Left cardiac atrium (tissue), 4 donors: Measurements from ENCODE around the gene ZGPAT. TPM values are rescaled to one million over a fixed set of nuclear protein-coding genes. Genes with fewer than 3 reads are reported as not detected.
"Not testable (repeated sequence)": the region's sequence is repeated elsewhere in the genome, so short reads cannot be mapped to it uniquely, and the experiment has no call there.

Source experiments
- ATAC-seq, 2 donors: fragments of 200-7000 bp; cut with Tn5 transposase; one replicate each; pipeline ENCODE4 v1.9.1; 2020; ENCODE audit warnings: mild to moderate bottlenecking in 2 of 2, moderate library complexity in 2 of 2
- DNase-seq: peaks from one replicate; pipeline ENCODE4 v3.0.0-alpha.2; 2020
- intact Hi-C, 2 donors: fragments of 100-400 bp; cut with DNase I; formaldehyde crosslinking; loops; one replicate each; pipeline versions ENCODE4 v1.14.1 to v1.15.1; 2022 to 2023
- long read RNA-seq: library from polyadenylated mRNA; unstranded; transcript quantifications from one replicate; pipeline ENCODE4 v2.0.0, GENCODE V29; 2021
- total RNA-seq, 2 donors: library from RNA; stranded (reverse); fragmentation: NEBNext Ultra II Directional; extraction: Animal tissue kit (Norgen Biotek cat#: 25700); gene quantifications; one replicate each; pipeline ENCODE4 v1.2.1, GENCODE V29; 2021
- donor health status: DM: no; HTN: yes; CAD: no.
- donor health status: DM: no; HTN: yes; CAD: no; lungs with severe emphysema.
- donor health status: DM: yes; HTN: yes; CAD: no.
- donor health status: Dilated cardiomyopathy.

The ZGPAT gene, protein sequence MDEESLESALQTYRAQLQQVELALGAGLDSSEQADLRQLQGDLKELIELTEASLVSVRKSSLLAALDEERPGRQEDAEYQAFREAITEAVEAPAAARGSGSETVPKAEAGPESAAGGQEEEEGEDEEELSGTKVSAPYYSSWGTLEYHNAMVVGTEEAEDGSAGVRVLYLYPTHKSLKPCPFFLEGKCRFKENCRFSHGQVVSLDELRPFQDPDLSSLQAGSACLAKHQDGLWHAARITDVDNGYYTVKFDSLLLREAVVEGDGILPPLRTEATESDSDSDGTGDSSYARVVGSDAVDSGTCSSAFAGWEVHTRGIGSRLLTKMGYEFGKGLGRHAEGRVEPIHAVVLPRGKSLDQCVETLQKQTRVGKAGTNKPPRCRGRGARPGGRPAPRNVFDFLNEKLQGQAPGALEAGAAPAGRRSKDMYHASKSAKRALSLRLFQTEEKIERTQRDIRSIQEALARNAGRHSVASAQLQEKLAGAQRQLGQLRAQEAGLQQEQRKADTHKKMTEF
- total RNA-seq = 10 to 100 TPM; 16.4 to 18.6 TPM
- long read RNA-seq, transcript ZGPAT-204 (7 exons, 1,890 nt) = minor isoform, 5 of 39 reads
- long read RNA-seq, transcript ZGPAT-202 (7 exons, 1,871 nt) = major isoform, 20 of 39 reads
- long read RNA-seq, partial matches to known transcripts = 5 of 39 reads
- long read RNA-seq, other reads (novel, unspliced or antisense) = 6 of 39 reads

- intact Hi-C loops = loop anchor here in 1 of 2 donors (1.0 kb wide), 1 partner anchor 49 kb away; the partner anchor contains the start of gene RTEL1
- peak; percentile 95 to 97 for ATAC-seq
Observed at GRCh38 chr20:63707558-63708300, at the start of gene ZGPAT, which contains the start of gene ARFRP1. TSS of gene ZGPAT (plus strand) at chr20:63708039. CDS start at chr20:63708581, 542 bp downstream. TSS of gene ARFRP1 (minus strand) at chr20:63707976. CDS start at chr20:63707091, 885 bp downstream.

DNA sequence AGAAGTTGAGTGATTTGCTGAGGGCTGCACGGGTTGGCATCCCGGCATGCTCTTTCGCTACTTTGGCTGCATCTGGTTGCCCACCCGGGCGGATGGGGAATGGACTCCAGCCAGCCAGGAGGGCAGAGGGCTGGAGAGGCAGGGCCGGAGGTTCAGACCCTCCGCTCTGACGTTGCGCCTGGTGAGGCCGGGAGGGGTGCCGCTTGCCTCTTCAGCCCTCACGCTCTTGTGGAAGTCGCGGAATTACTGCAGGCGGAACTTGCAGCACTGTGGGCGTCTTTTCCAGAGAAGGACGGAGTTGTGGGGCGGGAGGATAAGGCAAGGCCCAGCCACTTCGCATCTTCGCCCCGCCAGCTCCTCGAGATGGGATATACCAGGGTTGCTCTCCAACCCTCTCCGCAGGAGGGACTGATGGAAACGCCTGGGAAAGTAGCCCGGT, 49.1 kb upstream of the ZGPAT start:
- ATAC-seq (peak; percentile 39 to 44), DNase-seq (no peak)
- intact Hi-C loops = loop anchor here in 1 of 2 donors (1.0 kb wide), 1 partner anchor 49 kb away; the partner anchor contains the start of gene ARFRP1

More at GRCh38 chr20:63707558-63708300, at the start of gene ZGPAT, which contains the start of gene ARFRP1:
- peak; percentile 92 for DNase-seq

GRCh38 chr20:63659370-63659769, 48.5 kb upstream of the ZGPAT start:
- DNase-seq = no peak
- intact Hi-C loops = no loop called here
- ATAC-seq = no peak

DNA sequence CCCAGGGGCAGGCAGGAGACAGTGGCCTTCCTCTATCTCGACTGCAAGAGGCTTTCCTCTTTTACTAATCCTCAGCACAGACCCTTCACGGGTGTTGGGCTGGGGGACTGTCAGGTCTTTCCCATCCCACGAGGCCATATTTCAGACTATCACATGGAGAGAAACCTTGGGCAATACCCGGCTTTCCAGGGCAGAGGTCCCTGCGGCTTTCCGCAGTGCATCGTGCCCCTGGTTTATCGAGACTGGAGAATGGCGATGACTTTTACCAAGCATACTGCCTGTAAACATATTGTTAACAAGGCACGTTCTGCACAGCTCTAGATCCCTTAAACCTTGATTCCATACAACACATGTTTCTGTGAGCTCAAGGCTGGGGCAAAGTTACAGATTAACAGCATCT, 47.7 kb upstream of the ZGPAT start:
- ATAC-seq, intact Hi-C loops, DNase-seq: not testable (repeated sequence)

DNA sequence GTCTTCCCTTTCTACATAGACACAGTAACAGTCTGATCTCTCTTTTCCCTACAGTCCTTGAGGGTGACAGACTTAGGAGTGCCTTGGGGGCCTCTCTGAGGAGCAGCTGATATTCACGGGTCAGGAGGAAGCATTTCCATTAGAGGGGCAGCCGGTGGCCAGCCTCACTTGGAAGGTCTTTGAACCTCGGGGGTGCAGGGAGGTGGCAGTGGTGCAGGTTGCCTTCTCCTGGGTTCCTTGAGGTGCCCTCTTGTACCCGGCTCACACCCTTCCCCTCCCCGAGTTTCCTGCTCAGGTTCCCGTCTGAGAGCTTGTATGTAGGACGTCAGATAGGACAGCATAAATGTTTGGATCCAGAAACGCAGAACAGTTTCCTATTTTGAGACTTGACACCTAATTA, 47.2 kb upstream of the ZGPAT start:
- no peak for ATAC-seq
- intact Hi-C loops = no loop called here
- DNase-seq = no peak

DNA sequence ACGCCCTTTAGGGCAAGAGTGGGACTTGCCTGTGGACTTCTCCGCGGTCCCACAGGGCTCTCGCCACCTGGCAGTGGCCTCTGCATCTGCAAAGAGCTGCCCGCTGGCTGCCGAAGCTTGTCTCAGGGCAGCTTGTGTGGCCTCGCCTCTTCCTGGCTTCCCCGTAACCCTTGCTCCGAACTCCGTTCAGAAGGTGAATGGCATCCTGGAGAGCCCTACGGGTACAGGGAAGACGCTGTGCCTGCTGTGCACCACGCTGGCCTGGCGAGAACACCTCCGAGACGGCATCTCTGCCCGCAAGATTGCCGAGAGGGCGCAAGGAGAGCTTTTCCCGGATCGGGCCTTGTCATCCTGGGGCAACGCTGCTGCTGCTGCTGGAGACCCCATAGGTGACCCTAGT, 46.7 kb upstream of the ZGPAT start:
- DNase-seq = no peak
- intact Hi-C loops = no loop called here
- no peak for ATAC-seq

DNA sequence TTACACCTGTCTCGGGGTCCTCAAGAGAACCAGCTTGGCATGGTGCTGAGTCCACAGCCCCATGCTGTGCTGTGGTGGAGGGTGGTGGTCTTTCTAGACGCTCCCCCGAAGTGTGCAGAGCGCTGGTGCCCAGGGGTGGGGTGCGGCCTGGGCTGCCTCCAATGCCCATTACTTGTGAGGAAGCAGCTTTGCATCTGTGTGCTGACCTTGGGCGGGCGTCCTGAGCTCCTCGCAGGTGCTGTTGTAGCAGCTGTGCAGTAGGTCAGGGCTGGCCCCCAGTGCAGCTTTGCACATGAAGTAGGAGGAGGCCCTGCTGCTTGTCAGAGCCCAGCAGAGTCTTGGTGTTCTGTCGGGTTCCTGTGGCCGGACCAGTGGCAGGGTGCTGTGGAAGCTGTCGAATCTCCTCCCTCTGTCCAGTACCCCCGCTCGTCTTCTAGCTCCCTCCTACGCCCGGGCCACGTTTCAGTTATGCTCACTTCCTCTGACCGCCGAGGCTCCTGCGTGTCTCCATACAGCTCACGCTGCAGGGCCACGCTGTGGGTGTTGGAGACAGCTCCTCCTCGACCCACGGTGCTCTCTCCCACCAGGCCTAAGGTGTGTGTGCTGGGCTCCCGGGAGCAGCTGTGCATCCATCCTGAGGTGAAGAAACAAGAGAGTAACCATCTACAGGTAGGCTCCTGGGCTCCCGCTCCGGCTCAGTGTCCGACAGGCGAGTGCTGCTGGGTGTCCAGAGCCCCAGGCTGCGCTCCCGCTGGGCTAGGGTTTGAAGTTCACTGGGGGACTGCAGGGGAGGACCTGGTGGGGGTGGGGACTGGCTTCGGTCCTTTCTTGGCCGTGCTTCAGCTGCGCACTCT, 45.7 kb upstream of the ZGPAT start:
- DNase-seq = no peak
- intact Hi-C loops = no loop called here
- ATAC-seq = no peak

DNA sequence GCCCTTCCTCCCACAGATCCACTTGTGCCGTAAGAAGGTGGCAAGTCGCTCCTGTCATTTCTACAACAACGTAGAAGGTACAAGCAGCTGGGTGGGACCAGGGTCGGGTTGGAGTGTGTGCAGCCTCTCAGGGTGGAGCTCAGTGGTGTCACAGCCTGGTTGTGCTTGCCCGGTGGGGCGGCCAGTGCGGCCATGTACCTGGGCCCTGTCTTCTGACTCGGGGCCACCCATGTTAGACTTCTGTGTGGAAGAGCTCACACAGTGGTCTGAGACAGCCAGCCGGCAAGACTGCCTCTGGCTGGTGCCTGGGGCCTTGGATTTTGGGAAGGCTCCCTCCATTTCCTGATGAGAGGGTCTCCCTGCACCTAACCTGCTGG, 45.0 kb upstream of the ZGPAT start:
- intact Hi-C loops = no loop called here
- DNase-seq = no peak
- no peak for ATAC-seq

DNA sequence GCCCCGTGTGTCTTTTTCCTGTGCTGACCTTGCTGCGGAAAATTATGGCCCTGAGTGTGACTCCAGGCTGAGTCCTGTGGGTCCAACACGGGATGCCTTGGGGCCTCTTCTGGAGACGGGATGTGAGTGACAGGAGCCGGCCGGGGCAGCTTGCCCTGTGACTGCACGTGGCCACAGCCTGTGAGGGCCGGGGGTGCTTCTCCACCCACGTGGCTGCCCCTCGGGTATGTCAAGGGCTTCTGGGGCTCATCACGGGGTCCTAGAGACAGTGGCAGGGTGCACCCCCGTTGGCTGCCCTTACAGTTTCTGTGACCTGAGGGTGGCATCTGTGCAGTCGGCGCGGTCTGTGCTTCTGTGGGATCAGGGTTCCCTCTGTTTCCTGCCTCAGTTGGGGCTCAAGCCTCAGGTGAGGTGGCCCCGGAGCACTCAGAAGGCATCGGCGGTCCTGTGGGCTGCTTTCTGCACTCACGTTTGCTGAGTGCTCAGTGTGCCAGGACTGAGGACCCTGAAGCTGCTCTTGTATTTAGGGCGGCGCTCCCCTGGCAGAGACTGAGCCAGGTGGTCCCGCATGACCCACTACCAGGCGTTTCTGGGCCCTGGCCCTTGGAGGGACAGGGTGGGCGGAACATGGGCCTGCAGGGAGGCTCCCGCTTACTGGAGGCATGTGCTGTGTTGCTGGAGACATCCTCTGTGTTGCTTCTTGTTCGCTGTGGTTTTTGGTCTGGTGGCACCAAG, 44.3 kb upstream of the ZGPAT start:
- intact Hi-C loops = no loop called here
- ATAC-seq = no peak

DNA sequence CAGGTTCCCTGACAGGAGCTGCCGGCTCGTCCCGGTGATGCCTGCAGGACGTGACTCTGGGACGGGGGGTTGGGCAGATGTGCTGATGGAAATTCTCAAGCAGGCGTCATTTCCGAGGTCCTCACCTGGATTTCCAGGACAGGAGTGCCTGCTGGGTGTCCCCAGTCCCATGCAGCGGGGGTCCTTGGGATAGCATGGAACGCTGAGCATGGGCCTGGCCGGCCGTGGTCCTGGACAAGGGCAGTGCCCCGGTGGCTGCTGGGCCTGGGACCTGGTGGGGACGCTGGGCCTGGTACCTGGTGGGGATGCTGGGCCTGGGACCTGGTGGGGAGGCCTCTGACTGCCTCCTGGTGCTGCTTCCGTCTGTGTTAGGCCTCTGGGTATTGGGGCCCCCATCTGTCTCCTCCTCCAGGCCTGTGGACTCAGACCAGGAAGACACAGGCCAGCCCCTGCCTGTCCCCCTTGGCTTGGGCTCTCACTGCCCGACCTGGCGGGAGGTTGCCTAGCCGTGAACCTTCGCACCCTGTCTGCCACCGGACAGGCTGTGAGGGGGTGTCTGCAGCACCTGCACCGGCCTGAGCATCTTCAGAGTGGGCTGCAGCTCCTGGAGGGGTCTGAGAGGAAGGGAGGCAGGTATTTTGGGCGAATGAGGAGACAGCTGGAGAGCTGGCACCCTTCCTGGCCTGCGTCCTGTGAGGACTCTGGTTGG, 43.5 kb upstream of the ZGPAT start:
- DNase-seq (no peak), ATAC-seq (no peak)
- intact Hi-C loops = no loop called here

More for the DNA sequence above, 44.3 kb upstream of the ZGPAT start:
- no peak for DNase-seq

DNA sequence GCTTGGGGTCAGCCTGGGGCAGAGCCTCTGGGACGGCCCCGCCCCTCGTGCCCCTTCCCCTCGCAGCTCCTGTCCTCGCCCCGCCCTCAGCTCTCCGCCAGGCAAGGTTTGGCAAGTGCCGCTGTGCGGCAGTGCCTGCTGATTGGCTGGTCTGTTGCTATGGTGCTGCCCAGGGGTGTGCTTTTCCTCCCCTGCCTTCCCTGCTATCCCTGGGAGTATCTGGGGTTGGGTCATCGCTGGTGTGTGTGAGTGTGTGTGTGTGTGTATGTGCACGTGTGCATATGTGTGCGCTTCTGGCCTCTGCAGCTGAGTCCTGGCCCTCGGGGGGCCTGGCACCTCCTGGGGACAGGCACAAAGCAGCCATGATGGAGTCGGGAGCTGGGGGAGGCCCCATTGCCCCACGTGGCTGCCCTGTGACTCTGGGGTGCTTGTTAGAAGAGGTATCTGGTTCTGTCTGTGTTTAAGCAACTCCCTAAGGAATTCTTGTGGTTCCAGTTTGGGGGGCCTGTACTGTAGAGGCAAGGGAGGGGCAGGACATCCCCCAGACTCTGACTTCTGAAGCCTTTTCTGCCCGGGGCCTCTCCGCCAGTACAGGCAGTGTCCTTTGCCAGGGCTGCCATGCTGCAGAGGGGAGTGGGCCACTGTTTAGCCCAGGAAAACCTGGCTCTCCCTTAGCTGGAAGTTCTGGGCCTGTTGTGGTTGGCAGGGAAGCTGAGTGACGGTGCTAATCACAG, 42.8 kb upstream of the ZGPAT start:
- intact Hi-C loops = no loop called here
- DNase-seq = no peak

DNA sequence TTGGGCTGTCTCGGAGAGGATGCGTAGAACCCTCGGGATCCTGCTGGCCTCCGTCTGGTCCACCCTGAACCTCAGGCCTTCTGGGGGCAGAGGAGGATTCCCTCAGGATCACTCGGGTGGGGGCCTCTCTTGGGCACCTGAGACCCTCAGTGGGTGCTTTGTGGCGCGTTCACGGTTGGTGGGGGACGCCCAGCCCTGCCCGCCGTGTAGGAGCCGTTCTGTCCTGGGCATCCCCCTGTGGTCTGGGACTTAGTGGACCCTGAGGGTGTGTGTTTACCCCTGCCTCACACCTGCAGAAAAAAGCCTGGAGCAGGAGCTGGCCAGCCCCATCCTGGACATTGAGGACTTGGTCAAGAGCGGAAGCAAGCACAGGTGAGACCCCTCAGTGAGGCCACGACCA, 42.1 kb upstream of the ZGPAT start:
- intact Hi-C loops = no loop called here
- DNase-seq = no peak
- ATAC-seq = no peak

More for the DNA sequence above, 42.8 kb upstream of the ZGPAT start:
- ATAC-seq = peak; percentile 19 to 76

DNA sequence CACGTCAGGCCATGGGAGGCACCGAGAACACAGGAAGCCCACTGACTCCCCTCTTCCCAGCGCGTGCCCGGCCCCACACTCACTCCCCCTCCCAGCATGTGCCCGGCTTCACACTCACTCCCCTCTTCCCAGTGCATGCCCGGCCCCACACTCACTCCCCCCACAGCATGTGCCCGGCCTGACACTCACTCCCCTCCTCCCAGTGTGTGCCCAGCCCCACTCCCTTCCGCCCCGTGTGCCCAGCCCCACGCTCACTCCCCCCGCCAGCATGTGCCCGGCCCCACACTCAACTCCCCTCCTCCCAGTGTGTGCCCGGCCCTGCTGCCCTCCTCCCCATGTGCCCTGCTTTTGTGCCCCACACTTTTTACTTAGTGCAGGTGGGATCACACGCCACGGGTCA, 40.0 kb upstream of the ZGPAT start:
- intact Hi-C loops = no loop called here
- no peak for DNase-seq
- ATAC-seq = no peak

- DNase-seq (no peak), ATAC-seq (no peak)
Observed at GRCh38 chr20:63668351-63668750, 39.5 kb upstream of the ZGPAT start.

GRCh38 chr20:63671695-63672094, 36.1 kb upstream of the ZGPAT start:
- intact Hi-C loops, ATAC-seq, DNase-seq: not testable (repeated sequence)

More at GRCh38 chr20:63668351-63668750, 39.5 kb upstream of the ZGPAT start:
- intact Hi-C loops = no loop called here

DNA sequence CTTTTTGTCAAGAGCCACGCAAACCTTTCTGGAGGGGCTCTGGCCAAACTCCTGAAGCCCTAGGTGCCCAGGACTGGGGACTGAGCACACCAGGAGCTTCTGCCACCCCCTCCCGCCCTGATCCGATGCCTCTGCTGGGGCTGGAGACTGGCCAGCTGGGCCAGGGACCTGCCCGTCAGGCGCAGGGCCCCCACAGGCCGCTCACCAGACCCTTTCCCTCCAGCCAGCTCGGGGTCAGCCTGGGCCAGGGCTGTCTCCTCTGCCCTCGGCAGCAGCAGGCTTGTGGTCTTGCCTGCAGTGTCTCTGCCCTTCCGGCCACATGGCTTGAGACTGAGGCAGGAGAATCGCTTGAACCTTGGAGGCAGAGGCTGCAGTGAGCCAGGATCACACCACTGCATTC, 35.2 kb upstream of the ZGPAT start:
- intact Hi-C loops = no loop called here
- no peak for DNase-seq
- ATAC-seq = no peak

GRCh38 chr20:63673951-63674350, 33.9 kb upstream of the ZGPAT start:
- ATAC-seq (no peak), DNase-seq (no peak)
- intact Hi-C loops = no loop called here
